Retina (tissue), 1 donor: Measurements from ENCODE around the gene HECTD1.
"Not testable (repeated sequence)": the region's sequence is repeated elsewhere in the genome, so short reads cannot be mapped to it uniquely, and the experiment has no call there.

Experiments used
- DNase-seq: peaks from one replicate; pipeline ENCODE4 v3.0.0-alpha.2; 2016

HECTD1 gene

GRCh38 chr14:31085027-31085426 is 122.6 kb downstream of the HECTD1 start:
- no peak for DNase-seq

- DNase-seq, result no peak
These were observed 123.2 kb downstream of the HECTD1 start for GRCh38 chr14:31084385-31084784.

- DNase-seq, result no peak
These were observed 123.8 kb downstream of the HECTD1 start for GRCh38 chr14:31083781-31084180.

- DNase-seq, result no peak
These were observed 127.1 kb downstream of the HECTD1 start for GRCh38 chr14:31080484-31080883.

GRCh38 chr14:31080056-31080455 is 127.5 kb downstream of the HECTD1 start:
- DNase-seq, result no peak

- DNase-seq, result no peak
These were observed 128.8 kb downstream of the HECTD1 start for GRCh38 chr14:31078766-31079165.

GRCh38 chr14:31075144-31075543 is 132.4 kb downstream of the HECTD1 start:
- DNase-seq, result no peak

- no peak for DNase-seq
These were observed 136.4 kb downstream of the HECTD1 start for GRCh38 chr14:31071151-31071550.

- no peak for DNase-seq
These were observed 137.2 kb downstream of the HECTD1 start for GRCh38 chr14:31070431-31070830.

GRCh38 chr14:31069343-31069742 is 138.2 kb downstream of the HECTD1 start:
- DNase-seq, result no peak

- no peak for DNase-seq
These were observed 139.4 kb downstream of the HECTD1 start for GRCh38 chr14:31068235-31068634.

- not testable (repeated sequence) for DNase-seq
These were observed 144.7 kb downstream of the HECTD1 start for GRCh38 chr14:31062908-31063307.

- no peak for DNase-seq
These were observed 147.2 kb downstream of the HECTD1 start for GRCh38 chr14:31060253-31060875.

- no peak for DNase-seq
These were observed 148.3 kb downstream of the HECTD1 start for GRCh38 chr14:31059152-31059924.

GRCh38 chr14:31057701-31058364 is 149.8 kb downstream of the HECTD1 start:
- no peak for DNase-seq

GRCh38 chr14:31057035-31057434 is 150.6 kb downstream of the HECTD1 start:
- DNase-seq, result no peak

- DNase-seq, result not testable (repeated sequence)
These were observed 154.5 kb downstream of the HECTD1 start for GRCh38 chr14:31052905-31053586.

- DNase-seq, result no peak
These were observed 156.1 kb downstream of the HECTD1 start for GRCh38 chr14:31051511-31051910.

- no peak for DNase-seq
These were observed 156.6 kb downstream of the HECTD1 start for GRCh38 chr14:31051023-31051422.
